HG03457 (cell line): Measurements from ENCODE around the gene TIMM50.

Experiments used
- ATAC-seq: cut with Tn5 transposase; IDR thresholded peaks from one replicate; pipeline ENCODE4 v1.9.1; 2021; ENCODE audit warnings: moderate number of reproducible peaks; ENCODE audit not compliant: unreplicated experiment

Gene TIMM50

DNA sequence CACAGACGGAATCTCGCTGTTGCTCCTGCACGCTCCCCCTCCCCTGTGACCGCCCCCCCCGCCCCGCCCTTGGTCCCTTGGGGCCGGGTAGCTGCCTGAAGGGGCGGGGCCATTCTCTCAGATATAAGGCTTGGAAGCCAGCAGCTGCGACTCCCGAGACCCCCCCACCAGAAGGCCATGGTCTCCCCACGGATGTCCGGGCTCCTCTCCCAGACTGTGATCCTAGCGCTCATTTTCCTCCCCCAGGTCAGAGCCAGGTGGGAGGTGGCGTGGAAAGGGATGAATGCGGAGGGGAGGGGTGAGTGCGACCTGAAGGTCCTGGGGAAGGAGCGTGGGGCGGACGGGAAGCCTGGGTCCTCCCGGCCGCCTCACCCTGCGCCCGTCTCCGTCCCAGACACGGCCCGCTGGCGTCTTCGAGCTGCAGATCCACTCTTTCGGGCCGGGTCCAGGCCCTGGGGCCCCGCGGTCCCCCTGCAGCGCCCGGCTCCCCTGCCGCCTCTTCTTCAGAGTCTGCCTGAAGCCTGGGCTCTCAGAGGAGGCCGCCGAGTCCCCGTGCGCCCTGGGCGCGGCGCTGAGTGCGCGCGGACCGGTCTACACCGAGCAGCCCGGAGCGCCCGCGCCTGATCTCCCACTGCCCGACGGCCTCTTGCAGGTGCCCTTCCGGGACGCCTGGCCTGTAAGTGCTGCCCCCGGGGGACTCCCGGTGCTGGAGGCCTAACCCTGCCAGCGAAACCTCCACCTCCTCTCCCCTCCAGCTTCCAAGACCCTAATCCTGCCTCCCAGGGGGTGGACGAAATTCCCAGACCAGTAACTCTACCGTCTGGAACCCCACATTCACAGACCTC, 18.4 kb downstream of the TIMM50 start, which contains the start of gene DLL3:
Gene DLL3 (plus strand): TSS at position 150 of the 845 bp plus-strand sequence. CDS start 28 bp downstream, at position 178.
- ATAC-seq: no peak

DNA sequence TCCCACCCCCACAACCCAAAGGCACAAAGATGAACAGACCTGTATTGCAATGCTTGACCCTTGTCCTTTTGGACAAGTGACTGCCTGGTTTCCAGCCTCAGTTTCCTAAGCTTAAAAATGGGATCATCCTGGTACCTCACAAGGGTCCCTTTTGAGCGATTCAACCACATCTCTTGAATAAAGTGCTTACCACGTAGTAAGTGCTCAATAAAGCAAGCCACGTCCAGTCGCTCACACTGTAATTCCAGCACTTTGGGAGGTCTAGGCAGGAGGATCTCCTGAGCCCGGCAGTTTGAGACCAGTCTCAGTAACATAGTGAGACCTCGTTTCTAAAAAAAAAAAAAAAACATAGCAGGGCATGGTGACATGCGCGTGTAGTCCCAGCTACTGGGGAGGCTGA, 19.3 kb downstream of the TIMM50 start:
- no peak for ATAC-seq

DNA sequence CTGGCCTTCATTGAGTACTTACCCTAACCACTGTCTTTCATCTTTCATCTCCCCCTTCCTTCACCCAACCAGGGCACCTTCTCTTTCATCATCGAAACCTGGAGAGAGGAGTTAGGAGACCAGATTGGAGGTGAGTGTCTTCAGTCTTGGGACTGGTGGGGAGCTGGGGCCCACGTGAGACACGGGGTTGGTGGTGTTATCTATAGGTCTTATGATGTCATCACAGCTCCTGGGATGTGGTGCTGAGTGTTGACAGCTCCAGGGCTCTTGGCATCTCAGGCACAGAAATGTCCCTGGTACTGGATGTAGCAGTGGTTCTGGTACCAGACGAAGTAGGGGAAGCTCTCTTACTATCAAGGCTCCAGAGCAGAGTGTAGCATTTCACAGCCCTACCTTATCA, 19.9 kb downstream of the TIMM50 start:
- no peak for ATAC-seq

DNA sequence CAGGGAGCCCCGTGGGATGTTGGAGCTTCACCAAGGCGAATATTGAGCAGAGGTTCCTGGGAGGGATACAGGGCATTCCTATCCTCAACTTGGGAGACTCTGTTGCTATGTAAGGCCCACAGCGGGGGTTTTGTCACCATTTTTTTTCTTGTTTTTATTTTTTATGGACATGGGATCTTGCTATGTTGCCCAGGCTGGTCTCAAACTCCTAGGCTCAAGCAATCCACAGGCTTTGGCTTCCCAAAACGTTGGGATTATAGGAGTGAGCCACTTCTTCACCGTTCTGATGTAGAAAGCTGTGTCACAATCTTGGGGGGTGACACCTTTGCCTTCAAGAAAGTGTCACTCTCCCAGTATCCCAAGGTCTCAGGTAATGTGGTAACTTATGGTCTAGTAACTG, 20.7 kb downstream of the TIMM50 start:
- ATAC-seq: no peak

DNA sequence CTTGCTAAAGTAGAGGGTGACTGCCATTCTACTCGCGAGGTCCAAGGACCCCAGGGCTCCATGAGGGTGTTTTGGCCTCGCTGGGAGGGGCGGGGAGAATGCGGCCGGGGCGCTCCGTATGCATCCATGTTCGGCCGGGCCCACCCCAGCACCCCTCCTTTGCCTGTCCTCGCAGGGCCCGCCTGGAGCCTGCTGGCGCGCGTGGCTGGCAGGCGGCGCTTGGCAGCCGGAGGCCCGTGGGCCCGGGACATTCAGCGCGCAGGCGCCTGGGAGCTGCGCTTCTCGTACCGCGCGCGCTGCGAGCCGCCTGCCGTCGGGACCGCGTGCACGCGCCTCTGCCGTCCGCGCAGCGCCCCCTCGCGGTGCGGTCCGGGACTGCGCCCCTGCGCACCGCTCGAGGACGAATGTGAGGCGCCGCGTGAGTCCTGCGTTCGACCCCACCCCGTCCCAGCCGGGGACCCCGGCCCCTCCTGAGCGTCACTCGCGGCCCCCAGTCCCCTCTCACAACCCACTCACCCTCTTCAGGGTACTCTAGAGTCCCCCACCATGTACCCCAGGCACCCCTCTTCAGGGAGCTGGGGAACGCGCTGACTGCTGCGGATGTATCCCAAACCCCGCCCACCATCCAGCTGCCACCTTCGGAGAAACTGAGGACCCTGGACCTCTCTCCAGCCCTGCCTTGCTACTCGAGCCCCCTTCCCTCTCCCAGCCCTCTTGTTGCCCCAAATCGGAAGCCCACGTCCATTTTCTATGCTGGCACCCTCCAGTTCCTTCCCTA, 22.2 kb downstream of the TIMM50 start:
- ATAC-seq: no peak

DNA sequence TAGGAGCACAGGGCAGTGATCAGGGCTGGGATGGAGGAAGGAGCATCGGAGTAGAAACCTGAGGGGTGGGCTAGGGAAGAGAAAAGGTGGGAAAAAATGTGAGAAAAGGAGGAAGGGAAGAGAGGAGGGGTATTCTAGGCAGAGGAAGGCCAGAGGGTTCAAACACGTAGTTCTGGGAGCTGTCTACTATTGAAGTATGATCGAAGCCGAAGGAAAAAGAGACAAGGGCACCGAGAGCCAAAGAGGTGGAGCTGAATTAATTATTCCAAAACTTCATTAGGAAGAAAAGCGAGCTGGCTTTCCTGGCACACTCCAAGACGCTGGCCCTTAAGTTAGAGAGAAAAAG, 25.9 kb downstream of the TIMM50 start:
- ATAC-seq: no peak

DNA sequence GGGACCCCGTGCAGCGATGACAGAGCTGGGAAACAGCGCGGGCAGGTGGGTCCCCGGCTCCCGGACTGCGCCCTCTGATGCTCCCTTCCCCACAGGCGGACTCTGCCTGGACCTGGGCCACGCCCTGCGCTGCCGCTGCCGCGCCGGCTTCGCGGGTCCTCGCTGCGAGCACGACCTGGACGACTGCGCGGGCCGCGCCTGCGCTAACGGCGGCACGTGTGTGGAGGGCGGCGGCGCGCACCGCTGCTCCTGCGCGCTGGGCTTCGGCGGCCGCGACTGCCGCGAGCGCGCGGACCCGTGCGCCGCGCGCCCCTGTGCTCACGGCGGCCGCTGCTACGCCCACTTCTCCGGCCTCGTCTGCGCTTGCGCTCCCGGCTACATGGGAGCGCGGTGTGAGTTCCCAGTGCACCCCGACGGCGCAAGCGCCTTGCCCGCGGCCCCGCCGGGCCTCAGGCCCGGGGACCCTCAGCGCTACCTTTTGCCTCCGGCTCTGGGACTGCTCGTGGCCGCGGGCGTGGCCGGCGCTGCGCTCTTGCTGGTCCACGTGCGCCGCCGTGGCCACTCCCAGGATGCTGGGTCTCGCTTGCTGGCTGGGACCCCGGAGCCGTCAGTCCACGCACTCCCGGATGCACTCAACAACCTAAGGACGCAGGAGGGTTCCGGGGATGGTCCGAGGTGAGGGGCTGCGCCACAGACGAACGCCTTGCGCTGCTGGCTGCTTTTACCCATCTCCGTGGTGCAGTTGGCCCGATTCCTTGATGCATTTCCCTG, 26.5 kb downstream of the TIMM50 start:
- ATAC-seq: no peak

DNA sequence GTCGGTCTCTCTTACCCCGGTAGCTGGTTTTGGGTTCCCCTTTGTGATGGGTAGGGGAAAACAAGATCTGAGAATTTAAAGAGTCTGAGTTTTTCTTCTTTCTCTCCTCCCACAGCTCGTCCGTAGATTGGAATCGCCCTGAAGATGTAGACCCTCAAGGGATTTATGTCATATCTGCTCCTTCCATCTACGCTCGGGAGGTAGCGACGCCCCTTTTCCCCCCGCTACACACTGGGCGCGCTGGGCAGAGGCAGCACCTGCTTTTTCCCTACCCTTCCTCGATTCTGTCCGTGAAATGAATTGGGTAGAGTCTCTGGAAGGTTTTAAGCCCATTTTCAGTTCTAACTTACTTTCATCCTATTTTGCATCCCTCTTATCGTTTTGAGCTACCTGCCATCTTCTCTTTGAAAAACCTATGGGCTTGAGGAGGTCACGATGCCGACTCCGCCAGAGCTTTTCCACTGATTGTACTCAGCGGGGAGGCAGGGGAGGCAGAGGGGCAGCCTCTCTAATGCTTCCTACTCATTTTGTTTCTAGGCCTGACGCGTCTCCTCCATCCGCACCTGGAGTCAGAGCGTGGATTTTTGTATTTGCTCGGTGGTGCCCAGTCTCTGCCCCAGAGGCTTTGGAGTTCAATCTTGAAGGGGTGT, 27.2 kb downstream of the TIMM50 start:
- no peak for ATAC-seq

DNA sequence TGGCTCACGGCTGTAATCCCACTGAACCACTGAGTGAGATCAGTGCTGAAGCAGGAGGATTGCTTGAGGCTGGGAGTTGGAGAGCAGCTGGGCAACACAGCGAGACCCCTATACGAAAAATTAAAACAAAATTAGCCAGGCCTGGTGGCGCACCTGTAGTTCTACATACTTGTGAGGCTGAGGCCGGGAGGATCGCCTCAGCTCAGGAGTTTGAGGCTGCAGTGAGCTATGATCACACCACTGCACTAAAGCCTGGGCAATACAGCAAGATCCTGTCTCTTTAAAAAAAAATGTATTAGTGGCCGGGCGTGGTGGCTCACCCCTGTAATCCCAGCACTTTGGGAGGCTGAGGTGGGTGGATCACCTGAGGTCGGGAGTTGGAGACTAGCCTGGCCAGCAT, 28.0 kb downstream of the TIMM50 start:
- ATAC-seq: no peak

DNA sequence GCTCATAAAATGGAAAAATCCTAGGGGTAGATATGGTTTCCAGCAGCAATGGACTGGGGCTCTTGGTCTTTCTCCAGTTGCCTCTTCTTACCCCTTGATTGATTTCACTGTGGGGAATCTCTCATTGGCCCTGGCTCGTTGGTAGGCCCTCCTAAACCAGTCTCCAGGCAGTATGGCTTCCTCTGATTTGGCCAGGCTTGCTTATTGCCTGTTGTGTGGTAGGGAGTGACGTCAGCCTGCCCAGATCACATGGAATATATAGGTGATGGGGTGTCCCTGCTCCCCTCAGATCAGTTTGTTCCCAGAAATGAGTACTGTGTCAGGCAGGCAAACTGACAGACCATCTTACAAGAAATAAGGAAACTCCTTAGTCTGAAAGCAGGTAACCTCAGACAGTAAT, 28.6 kb downstream of the TIMM50 start:
- ATAC-seq: no peak

DNA sequence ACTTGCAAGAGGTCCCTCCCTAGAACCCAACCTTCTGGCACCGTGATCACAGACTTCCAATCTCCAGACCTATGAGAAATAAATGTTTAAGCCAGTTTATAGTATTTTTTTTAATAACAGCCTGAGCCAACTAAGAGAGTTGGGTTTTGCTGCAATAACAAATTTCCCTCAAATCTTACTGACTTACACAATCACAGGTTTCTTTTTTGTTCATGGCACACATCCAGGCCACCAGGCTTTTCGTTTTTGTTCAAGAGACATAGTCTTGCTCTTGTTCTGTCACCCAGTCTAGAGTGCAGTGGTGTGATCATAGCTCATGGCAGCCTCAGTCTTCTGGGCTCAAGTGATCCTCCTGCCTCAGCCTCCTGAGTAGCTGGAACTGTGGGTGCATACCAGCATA, 32.4 kb downstream of the TIMM50 start:
- ATAC-seq: no peak

DNA sequence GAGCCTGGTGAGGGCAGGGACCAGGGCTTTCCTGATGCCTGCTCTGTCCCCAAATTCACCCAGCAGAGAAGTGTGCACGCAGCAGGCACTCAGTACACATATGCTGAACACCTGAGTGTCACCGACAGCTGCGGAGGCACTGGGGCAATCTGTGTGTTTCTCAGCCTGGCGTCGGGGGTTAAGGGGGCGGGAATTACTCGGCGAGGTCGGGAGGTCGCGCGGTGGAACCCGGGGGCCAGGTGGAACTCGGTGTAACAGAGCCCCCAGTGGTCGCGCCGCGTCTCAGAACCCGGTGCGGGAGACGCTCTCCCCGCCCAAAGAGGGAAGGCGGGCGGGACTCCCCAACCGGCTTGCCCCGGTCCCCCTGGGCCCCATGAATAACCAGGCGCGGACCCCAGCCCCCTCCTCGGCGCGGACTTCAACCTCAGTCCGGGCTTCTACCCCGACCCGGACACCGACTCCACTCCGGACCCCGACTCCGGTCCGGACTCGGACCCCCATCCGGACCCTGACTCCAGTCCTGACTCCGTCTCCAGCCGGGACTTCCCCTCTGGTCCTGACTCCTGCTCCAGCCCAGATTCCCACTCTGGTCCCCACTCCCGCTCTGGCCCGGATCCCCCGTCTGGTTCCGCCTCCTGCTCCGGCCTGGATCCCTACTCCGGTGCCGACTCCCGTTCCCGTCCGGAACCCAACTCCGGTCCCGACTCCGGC, 34.4 kb downstream of the TIMM50 start, which contains the start of gene SELENOV:
Gene SELENOV (plus strand): TSS at position 300 of the 711 bp plus-strand sequence. CDS start 74 bp downstream, at position 374.
- no peak for ATAC-seq

DNA sequence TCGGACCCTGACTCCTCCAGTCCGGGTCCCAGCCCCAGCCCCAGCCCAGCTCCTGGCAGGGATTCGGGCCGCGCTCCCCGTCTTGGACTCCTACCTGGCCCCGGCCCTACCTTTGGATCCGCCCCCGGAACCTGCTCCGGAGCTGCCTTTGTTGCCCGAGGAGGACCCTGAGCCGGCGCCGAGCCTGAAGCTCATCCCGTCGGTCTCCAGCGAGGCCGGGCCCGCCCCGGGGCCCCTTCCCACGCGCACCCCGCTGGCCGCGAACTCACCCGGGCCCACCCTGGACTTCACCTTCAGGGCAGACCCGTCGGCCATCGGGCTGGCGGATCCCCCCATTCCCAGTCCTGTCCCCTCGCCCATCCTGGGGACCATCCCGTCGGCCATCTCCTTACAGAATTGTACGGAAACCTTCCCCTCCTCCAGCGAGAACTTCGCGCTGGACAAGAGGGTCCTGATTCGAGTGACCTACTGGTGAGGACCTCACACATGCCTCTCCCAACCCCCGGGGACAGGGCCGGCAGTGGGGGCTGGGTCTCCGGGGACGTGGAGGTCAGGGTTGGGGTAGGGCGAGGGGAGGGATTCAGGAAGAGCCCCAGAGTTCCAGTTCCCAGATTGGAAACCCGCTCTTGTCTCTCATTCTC, 35.0 kb downstream of the TIMM50 start:
- ATAC-seq: no peak

DNA sequence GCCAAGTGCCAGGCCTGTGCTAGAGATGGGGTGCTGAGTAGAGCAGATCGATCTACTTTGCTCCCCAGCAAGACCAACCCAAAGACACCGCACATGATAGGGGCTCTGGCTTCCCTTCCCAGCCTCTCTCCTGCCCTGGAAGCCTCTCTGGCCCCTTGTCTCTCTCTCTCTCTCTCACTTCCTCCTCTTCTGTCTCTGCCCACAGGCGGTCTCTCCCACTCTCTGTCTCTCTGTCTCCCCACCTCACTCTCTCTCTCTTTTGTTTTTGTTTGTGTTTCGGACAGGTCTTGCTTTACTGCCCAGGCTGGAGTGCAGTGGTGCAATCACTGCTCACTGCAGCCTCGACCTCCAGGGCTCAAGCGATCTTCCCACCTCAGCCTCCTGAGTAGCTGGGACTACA, 35.6 kb downstream of the TIMM50 start:
- no peak for ATAC-seq

DNA sequence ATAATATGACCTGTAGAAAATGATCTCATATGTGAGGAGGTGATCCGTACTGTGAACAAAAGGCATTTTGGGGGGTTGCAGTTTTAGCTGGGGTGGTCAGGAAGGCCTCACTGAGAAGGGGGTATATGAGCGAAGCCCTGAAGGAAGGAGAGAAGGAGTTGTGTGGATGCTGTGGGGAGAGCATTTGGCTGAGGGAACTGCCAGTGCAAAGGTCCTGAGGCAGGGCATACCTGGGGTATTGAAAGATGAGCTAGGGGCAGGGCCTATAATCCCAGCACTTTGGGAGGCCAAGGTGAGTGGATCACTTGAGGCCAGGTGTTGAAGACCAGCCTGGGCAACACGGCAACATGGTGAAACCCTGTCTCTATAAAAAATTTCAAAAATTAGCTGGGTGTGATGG, 36.8 kb downstream of the TIMM50 start:
- no peak for ATAC-seq

DNA sequence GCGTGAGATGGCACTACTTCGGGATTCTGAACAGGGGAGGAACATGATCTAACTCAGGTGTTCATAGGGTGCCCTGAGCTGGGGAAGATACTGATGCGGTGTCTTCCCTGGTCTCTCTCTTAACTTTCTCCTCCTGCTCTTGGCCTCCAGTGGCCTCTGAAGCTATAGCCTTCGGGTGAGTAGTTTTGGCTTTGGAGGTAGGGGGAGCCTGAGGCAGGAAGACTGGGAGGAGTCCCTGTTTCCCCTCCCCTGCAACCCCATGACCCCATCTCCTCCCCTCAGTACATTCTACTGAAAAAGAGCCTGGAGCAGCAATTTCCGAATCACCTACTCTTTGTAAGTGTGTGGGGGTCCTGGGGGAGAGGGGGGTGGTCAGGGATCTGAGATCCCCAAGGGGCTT, 37.8 kb downstream of the TIMM50 start:
- ATAC-seq: no peak

DNA sequence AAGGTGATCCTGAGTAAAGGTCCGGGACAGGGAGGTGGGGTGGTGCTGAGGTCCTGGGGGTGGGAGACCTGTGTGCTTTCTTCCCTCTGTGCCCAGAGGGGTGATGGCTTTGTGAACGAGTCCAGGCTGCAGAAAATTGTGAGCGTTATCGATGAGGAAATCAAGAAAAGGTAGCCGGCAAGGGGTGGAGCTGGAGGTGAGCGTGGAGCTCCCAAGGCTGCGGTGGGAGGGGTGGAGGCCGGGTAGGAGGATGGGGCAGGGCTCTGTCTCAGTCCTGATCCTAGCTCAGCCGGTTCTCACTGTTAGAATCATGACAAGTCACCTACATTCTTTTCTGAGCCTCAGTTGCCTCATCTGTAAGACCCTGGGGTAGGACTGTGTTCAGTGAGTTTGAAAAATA, 38.3 kb downstream of the TIMM50 start:
- ATAC-seq: no peak

DNA sequence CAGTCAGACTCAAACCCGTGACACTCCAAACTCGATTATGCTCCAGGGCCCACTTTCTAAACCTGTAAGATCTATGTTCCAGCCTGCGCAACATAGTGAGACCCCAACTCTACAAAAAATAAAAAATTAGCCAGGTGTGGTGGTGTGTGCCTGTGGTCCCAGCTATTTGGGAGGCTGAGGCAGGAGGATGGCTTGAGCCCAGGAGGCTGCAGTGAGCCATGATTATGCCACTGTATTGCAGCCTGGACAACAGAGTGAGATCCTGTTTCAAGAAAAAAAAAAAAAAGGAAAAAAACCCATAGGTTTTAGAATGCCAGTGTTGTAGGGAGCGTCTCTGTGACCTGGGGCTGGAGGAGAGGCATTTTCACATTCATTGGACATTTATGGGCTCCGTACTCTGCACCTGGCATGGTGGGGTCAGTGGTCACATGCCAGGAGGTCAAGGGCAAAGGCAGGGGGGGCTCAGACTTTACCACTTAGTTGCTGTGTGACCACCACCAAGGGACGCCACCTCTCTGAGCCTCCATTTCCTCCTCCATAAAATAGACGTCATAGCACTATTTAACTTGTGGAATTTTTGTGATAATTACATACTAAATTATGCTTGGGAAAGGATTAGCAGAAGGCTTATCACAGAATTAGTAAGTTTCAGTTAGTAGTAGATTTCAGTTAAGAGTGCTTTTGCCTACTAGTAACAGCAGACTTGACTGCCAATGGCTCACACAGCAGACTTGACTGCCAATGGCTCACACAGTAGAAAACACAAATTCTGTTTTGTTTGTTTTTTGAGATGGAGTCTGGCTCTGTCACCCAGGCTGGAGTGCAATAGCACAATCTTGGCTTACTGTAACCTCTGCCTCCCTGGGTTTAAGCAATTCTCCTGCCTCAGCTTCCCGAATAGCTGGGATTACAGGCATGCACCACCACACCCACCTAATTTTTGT, 40.2 kb downstream of the TIMM50 start:
- ATAC-seq: no peak

DNA sequence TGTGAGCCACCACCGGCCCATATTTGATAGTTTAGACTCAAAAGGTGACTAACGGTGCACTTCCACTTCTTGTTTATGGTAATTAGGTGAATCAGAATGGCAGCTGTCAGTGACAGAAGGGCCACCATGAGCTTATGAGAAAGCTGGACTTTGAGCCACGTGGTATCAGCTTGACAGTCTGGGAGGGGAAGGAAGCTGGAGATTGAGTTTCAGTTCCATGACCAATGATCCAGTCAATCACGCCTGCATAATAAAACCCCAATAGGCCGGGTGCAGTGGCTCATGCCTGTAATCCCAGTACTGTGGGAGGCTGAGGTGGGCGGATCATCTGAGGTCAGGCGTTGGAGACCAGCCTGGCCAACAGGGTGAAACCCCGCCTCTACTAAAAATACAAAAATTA, 43.9 kb downstream of the TIMM50 start:
- ATAC-seq: no peak
